ENCODE measurements around the gene GRID1. TPM values are rescaled to one million over a fixed set of nuclear protein-coding genes. Genes with fewer than 3 reads are reported as not detected.

The GRID1 gene
- polyA plus RNA-seq, 5 donors = 0.54 to 1.5 (median 1.1) TPM

- DNase-seq = no peak
These were observed 99.1 kb downstream of the GRID1 start for GRCh38 chr10:86267286-86268195.

DNA sequence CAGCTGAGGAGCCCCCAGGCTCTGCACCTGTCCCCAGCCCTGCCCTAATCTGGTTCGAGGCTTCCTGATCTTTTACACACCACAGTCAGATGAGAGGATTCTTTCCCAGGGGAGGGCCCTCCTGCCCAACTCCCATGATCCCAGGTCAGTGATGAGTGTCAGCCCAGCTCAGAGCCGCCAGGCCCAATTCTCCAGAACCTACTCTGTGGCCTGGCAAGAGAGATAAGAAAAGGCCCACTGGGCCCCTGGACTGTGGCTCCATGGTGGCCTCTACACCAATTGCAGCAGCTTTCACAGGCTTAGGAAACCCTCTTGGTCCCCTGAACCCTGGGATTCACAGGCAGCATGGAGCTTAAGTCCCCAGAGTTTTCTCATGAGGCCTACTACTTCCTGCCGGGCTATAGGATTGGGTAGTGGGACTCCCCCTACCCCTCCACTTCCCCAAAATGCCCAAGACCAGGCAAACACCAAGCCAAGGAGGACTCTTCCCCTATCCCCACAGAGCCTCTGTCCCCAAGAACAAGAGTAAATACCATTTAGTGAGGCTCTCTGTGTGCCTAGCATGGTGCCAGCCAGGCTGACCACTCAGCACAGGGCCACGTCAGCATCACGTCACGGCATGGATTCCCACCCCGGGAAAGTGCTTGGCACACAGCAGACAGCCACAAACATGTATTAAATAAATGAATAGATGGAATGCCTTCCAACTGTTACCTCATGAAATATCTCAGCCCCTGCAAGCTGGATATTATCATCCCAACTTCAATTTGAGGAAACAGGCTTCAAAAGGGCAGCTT is 100.0 kb downstream of the GRID1 start:
- no peak for DNase-seq

DNA sequence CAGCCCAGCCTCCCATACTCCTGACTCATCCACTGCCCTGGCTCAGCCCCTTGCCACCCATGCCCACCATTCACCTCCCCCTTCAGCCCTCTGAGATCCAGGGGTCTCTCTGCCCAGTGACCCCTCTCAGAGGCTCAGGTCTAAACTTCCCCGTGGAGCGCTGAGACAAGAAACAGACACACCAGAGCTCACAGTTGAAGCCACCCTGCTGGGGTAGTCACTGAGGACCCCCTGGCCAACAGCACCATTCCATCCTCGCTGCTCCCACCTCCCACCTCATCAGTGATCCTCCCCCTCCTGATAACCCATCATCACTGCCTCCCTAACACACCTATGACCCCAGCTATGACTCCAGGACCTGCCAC is 100.7 kb downstream of the GRID1 start:
- DNase-seq = no peak

DNA sequence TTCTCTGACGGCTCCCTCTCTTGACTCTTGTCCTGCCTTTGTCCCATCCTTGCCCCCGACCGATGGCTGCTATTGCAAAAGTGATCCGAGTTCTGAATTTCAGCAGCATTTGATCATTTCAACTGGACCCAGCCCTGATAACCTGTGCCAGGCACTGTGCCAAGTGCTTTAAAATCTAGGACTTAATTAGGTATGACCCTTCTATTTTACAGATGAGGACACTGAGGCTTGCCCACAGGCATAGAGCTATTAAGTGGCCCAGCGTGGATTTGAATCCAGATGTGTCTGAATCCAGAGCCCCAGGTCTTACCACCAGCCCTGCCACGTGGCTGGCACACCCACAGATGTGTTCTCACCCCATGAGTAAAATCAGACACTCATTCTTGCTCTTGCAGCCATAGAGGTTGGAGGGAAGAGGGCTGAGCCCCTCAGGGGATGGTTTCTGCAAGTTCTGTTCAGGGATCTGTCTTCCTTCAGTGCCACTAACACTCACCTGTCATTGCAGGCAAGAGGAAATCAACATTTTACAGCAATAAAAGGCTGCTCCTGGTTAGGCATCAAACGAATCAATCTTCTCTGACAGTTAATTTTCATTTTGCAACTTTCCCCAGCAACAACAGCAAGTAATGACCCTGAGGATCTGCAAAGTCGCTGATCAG is 101.2 kb downstream of the GRID1 start:
- no peak for DNase-seq

DNA sequence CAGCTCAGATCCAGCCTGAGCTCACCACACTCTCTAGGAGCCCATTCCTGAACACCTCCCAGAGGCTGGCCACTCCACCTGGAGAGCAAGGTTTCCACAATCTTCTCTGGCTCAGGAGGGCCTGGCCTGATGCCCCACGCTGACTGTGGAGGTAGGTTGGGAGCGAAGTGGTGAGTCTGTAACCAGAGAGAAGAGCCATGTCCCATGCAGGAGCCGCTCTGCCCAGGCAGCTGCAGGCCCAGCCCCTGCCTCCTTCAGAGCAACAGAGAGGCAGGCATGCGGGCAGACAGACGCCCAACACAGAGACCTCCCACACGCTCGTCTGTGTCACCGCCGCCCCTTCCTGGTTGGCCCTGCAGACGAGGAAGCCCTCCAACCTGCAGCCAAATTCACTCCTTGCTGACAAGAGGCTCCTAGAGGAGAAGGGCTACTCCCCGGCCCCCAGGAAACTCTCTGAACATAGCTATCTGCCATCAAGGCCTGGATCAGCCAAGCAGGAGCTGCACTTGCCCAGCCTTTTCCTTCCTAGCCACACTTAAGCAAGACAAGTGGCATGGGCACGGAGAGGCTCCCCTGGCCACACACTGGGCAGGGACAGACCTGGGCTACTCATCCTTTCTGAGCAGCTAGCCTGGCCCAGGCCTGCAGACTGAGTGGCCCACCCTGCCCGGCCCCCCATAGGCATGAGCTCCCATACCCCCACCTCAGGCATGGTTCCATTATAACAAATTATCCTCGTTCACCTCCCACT is 101.9 kb downstream of the GRID1 start:
- no peak for DNase-seq

DNA sequence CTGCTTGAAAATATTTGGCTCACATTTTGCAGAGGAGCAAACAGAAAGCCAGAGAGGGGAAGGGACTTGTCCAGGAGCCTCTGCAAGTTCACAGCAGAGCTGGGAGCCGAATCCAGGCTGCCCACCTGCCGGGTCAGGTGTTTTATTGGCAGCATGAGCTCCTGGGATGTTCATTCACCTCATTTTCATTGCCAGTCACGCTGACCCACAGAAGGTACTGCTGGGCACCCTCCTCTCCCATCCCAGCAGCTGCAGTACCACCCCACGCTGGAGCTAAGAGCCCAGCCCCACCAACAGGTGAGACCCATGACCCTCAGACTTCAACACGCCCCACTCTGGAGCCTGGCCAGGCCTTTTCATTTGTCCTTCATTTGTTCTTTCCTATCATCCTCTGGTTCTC is 102.7 kb downstream of the GRID1 start:
- DNase-seq = no peak

DNA sequence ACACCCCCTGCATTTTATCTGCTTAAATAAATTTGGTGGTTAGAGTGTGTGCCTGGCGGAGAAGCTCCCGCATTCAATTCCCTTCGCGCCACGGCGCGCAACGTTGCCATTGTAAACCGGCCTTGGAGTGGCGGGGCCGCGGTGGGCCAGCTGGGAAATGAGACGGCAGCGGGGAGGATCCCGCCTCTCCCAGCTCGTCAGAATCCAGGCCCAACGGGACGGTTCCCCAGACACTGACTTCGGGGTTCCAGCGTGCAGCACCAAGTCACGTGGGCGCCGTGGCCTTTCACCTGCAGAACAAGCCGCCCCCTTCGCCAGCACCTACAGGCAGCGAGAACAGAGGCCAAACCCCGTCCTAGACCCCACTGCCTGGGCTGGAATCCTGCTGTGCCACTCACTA is 103.4 kb downstream of the GRID1 start:
- DNase-seq = no peak

GRCh38 chr10:86262688-86263181 is 103.9 kb downstream of the GRID1 start:
- no peak for DNase-seq

DNA sequence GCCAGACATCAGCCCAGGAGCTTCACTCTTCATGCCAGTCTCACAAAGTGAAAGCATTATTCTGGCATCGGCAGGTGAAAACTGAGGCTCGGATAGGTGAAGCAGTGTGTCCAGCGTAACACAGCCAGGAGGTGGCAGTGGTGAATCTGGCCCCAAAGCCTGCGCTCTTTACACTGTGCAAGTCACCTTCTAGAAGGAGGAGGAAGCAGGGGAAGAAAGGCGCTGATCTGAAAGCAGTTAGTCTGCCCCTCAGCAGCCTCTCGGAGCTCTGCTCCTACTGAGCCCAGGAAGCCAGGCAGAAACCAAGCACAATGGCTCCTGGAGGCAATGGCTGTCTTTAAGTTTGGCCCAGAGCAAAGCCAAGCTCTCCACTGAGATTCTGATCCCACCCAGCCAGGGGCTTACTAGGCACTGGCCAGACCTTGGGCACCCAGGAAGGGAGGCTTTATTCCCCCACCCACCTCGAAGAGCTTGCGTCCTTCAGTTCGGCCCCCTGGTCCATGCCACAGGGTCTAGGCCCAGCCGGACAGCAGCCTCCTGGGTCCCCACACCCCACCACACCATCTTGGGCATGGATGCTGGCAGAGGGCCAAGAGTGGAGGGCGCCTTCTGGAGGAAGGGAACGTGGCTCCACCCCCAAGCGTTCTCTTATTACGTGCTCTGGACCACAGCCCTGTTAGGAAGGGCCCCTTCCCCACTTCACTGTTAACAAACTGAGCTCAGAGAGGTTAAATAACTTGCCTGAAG is 104.5 kb downstream of the GRID1 start:
- no peak for DNase-seq

GRCh38 chr10:86261470-86261869 is 105.1 kb downstream of the GRID1 start:
- no peak for DNase-seq

DNA sequence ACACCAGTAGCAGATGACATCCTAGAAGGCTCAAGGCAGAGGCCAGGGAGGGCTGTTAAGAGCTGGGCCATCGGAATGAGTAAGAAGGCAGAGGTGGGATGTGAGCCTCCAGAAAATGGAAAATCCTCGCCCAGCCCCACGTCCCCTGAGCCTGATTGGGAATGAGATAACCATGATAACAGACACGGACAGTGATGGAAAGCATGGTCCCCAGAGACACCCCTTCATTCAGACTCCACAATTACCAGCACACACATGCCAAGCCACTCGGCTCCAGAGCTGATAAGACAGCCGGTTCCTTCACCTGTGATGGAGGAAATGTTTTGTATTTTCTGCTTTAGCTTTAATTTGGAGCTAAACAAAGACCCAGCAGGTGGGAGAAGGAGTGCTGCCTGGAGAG is 106.0 kb downstream of the GRID1 start:
- DNase-seq = no peak

DNA sequence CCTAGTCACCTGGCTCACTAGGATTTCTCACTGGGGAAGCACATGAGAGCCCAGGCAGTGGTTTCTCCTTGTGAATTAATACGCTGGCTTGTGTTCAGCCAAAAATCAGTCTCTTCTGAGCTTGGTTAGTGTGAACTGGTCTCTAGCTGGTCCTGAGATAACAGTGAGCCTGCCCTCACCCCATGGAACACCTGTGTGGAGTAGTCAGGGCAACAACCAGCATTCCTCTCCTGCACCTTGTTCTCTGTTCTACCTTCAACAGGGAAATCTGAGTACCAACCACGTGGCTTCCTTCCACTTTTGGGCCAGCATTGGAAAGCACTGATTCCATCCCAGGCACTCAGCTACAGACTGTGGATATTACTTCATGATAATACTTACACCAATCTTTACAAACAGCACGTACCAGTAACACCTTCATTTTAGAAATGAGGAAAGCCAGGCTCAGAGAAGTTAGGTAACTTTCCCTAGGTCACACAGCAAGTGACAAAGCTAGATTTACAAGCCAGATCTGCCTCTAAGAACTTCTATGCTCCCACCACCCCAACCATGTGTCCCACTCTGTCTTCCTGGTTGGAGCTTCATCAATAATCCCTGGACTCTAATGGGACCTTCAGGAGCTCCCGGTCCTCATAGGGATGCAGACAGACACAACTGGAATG is 106.6 kb downstream of the GRID1 start:
- no peak for DNase-seq

DNA sequence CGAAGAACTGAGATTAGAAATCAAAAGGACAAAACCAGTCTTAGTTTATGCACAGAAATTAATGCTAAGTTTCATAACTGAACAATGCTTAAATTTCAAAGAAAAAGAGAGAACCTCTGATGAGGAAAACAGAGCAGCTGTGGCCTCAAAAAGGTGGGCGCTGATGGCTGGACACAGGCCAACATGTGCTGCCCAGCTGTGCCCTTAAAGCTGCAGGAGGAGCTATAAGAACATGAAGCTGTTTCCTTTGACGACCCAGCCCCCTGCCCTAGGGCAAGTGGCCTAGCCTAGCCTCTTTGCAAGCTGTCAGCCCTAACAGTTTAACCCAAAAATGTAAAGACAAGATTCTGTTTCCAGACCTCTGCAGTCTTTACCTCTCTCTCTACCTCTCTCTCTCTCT is 107.7 kb downstream of the GRID1 start:
- no peak for DNase-seq

DNA sequence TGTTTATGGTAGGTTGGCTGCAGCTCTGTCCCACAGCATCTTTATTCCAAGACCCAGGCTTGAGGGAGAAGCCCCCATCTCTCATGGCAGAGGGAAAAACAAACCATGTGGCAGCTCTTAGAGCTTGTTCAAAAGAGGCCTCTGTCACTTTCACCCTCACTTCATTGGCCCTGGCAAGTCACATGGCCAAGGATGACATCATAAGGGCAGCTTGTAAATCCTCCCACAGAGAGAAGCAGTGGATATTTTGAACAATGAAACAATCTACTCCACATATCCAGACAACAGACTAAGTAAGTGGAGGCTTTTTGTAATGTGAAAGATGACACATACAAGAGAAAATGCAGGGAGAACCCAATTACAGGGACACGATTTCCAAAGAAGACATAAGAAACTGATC is 108.1 kb downstream of the GRID1 start:
- DNase-seq = no peak

- no peak for DNase-seq
These were observed 108.9 kb downstream of the GRID1 start for GRCh38 chr10:86257683-86258082.

DNA sequence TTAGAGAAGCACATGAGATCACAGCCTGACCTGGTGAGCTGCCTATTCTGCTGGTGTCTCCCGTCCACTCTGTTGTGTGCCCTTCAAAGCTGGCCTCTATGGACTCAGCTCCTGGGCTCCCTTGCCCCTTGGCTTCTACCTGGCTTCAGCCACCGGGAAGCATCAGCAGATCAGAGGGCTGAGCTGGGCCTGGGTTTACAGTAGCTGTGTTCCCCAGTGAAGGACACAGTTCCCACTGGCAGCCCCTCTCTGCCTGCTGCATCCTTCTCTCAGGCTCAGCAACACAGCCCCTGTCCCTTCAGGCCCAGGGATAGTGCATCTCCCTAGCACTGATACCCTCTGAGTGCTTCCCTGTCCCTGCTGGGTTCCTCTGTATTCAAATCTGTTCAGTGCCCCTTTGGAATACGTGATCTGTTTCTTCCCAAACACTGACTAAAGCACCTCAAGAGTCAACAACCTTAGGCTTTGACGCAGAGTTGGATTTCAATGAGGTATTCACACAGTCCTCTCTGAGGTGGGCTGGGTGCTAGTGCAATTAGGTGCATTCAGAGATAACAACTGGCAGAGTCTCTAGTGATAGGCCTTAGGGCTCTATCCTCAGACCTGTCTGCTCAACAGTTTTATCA is 109.8 kb downstream of the GRID1 start:
- DNase-seq = no peak

DNA sequence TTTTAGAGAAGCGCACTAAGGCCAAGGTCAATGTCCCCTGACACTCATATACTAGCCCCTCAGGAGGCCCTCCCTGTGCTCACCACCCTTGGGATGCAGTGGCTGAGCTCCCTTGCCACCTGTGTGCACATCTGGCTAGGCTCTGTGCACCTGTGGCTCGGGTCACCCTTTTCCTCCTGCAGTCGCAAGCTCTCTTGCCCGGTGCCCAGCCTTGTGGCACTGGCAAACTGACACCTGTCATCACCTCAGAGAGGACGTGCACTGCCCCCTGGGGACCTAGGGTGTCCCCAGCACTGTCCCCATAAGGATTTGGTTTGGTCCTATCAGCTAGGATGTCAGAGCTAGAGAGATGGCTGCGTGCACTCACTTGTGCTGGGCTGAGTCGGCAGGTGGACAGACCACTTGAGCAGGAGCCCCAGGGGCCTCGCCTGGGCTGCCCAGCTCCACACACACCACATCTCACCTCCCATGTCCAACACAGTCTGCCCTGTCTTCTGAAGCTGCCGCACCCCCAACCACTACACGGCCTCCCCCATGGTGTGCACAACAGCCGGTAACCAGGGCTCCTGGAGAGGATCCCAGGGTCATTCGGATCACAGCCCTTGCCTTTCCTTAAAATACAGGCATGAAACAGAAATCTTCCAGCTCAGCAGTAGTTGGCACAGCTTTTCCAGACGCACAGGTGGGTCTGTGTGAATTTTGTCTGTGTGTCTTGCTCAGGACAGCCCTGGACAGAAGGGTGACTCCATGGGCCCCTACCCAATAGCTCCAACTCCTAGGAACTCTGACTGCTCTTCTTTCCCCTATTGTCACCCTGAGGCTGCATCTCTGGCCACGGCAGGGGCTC is 111.0 kb downstream of the GRID1 start:
- no peak for DNase-seq

DNA sequence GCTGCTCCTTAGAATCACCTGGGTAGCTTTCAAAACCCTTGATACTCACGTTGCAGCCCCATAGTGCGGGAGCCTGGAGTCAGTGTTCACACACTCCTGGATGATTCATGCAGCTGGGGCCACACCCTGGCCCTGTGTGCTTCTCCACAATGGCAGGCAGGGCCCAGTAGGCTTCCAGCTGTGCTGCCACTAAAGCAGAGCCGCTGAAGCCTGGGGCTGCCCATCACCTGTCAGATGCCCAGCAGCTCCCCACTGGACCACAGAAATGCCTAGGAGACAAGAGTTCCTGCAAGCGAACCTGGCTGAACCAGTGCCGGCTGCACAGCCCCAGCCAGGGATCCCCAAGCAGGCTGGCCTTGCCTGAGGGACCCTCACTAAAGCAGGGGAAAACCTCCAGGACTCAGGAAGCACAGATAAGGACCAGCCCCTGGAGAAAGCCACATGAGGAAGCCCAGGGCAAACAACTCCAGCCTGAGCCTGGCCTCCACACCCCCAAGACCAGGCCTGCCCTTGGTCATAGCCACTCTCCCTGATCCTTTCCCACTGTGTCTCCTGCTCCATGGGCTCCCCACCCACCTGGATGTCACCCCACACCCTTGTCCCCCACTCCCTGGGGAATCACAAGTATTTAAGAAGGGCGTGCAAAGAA is 111.9 kb downstream of the GRID1 start:
- DNase-seq = no peak

Data from right lung (tissue), 5 donors.